SK-N-SH (cell line): ENCODE results near the gene SMO. TPM values are rescaled to one million over a fixed set of nuclear protein-coding genes. Genes with fewer than 3 reads are reported as not detected.

Experiments
- CTCF ChIA-PET: fragments of 300-600, 350-600 bp; formaldehyde crosslinking; extraction: SDS; loops from one replicate; lab custom pipeline; 2021; lab: Yijun Ruan, JAX
- POLR2A ChIA-PET: fragments of 350-600 bp; sonication (Branson Sonifier 250); formaldehyde crosslinking; extraction: SDS; loops from one replicate; lab custom pipeline; 2020; ENCODE audit warnings: antibody characterized with exemption, inconsistent platforms; lab: Yijun Ruan, JAX
- DNase-seq: peaks from one replicate; pipeline ENCODE4 v3.0.0; 2012
- H2AFZ ChIP-seq: fragments of 200-600 bp; sonication (generic); 2 replicates; pipeline ENCODE4 v1.8.1; 2016; ENCODE audit warnings: antibody characterized with exemption, mild to moderate bottlenecking, low read depth
- H3F3A ChIP-seq: fragments of 200-600 bp; sonication (generic); replicated peaks from 2 replicates; pipeline ENCODE3; 2016; ENCODE audit warnings: antibody characterized with exemption, mild to moderate bottlenecking; ENCODE audit not compliant: insufficient read depth
- H3K27ac ChIP-seq, 2 experiments: fragments of 200-500 bp in 1 of 2; fragments of 200-600 bp in 1 of 2; sonication (Bioruptor generic) in 1 of 2; sonication (generic), shearing (Covaris generic) in 1 of 2; 2 replicates each; pipeline versions ENCODE4 v1.5.1 to v1.6.1; 2014 to 2016; ENCODE audit warnings: low read depth in 2 of 2, inconsistent platforms in 1 of 2, low read length in 1 of 2, mild to moderate bottlenecking in 1 of 2, mixed read lengths in 1 of 2
- H3K27me3 ChIP-seq: fragments of 200-600 bp; sonication (generic), shearing (Covaris generic); 2 replicates; pipeline ENCODE4 v1.6.1; 2016; ENCODE audit warnings: mixed run types; ENCODE audit not compliant: insufficient read depth
- H3K36me3 ChIP-seq, 2 experiments: fragments of 200-500 bp in 1 of 2; fragments of 200-600 bp in 1 of 2; sonication (Bioruptor generic) in 1 of 2; sonication (generic) in 1 of 2; replicated peaks in 1 of 2; 2 replicates each; pipeline versions ENCODE3 to v1.5.1; 2014 to 2016; ENCODE audit warnings: low read length in 1 of 2, mild to moderate bottlenecking in 1 of 2; ENCODE audit not compliant: insufficient read depth in 2 of 2, control insufficient read depth in 1 of 2
- H3K4me1 ChIP-seq, 2 experiments: fragments of 200-500 bp in 1 of 2; fragments of 200-600 bp in 1 of 2; sonication (Bioruptor generic) in 1 of 2; sonication (generic), shearing (Covaris generic) in 1 of 2; 2 replicates each; pipeline versions ENCODE4 v1.5.1 to v1.6.1; 2014 to 2016; ENCODE audit warnings: low read depth in 1 of 2, low read length in 1 of 2, mixed run types in 1 of 2; ENCODE audit not compliant: insufficient read depth in 2 of 2, control insufficient read depth in 1 of 2
- H3K4me2 ChIP-seq: fragments of 200-600 bp; sonication (generic), shearing (Covaris generic); 2 replicates; pipeline ENCODE4 v1.6.1; 2017; ENCODE audit warnings: mixed run types
- H3K4me3 ChIP-seq, 2 experiments: fragments of 200-500 bp in 1 of 2; fragments of 200-600 bp in 1 of 2; sonication (Bioruptor generic) in 1 of 2; sonication (generic), shearing (Covaris generic) in 1 of 2; 2 replicates each; pipeline versions ENCODE4 v1.5.1 to v1.8.1; 2014 to 2016; ENCODE audit warnings: low read depth in 2 of 2, inconsistent platforms in 1 of 2, low read length in 1 of 2, mild to moderate bottlenecking in 1 of 2, mixed read lengths in 1 of 2, moderate library complexity in 1 of 2
- H3K79me2 ChIP-seq: fragments of 200-600 bp; sonication (generic); 2 replicates; pipeline ENCODE4 v1.8.1; 2017; ENCODE audit warnings: mild to moderate bottlenecking; ENCODE audit not compliant: insufficient read depth
- H3K9ac ChIP-seq: fragments of 200-600 bp; sonication (generic); 2 replicates; pipeline ENCODE4 v1.6.1; 2017; ENCODE audit warnings: mixed run types
- H3K9me2 ChIP-seq: fragments of 200-600 bp; sonication (generic); 2 replicates; pipeline ENCODE4 v1.6.1; 2017; ENCODE audit warnings: mixed run types
- H3K9me3 ChIP-seq: fragments of 200-600 bp; sonication (generic); 2 replicates; pipeline ENCODE4 v1.6.1; 2017; ENCODE audit warnings: mixed run types, mild to moderate bottlenecking, moderate library complexity
- H4K20me1 ChIP-seq: fragments of 200-600 bp; sonication (generic); 2 replicates; pipeline ENCODE4 v1.6.1; 2017; ENCODE audit warnings: mild to moderate bottlenecking, mixed run types; ENCODE audit not compliant: insufficient read depth
- EP300 ChIP-seq, 2 experiments: IDR thresholded peaks; 2 replicates each; pipeline versions ENCODE4 v1.4.0 to v1.6.1; 2012; ENCODE audit warnings: borderline replicate concordance in 1 of 2, low read depth in 1 of 2, low read length in 1 of 2
- EZH2phosphoT487 ChIP-seq: fragments of 200-600 bp; sonication (generic); IDR thresholded peaks from 2 replicates; pipeline ENCODE4 v1.6.1; 2017; ENCODE audit warnings: low read depth, mixed run types, mild to moderate bottlenecking, antibody characterized with exemption, moderate library complexity, borderline replicate concordance
- FOSL2 ChIP-seq: IDR thresholded peaks from 2 replicates; pipeline ENCODE4 v1.4.0; 2012; ENCODE audit warnings: low read depth, mild to moderate bottlenecking, moderate library complexity, borderline replicate concordance
- GABPA ChIP-seq: IDR thresholded peaks from 2 replicates; pipeline ENCODE4 v1.4.0; 2012; ENCODE audit warnings: low read depth, mild to moderate bottlenecking
- MEF2A ChIP-seq: IDR thresholded peaks from 2 replicates; pipeline ENCODE4 v1.4.0; 2012; ENCODE audit warnings: low read depth, borderline replicate concordance
- MXI1 ChIP-seq: IDR thresholded peaks from 2 replicates; pipeline ENCODE4 v1.6.1; 2012; ENCODE audit warnings: mild to moderate bottlenecking, low read depth, low read length, improper control_type of control experiment
- NRF1 ChIP-seq: IDR thresholded peaks from 2 replicates; pipeline ENCODE4 v1.6.1; 2012; ENCODE audit warnings: low read depth, mild to moderate bottlenecking, low read length
- RXRA ChIP-seq: IDR thresholded peaks from 2 replicates; pipeline ENCODE4 v1.4.0; 2012; ENCODE audit warnings: low read depth, mild to moderate bottlenecking, borderline replicate concordance
- SIN3A ChIP-seq: IDR thresholded peaks from 2 replicates; pipeline ENCODE4 v1.6.1; 2012; ENCODE audit warnings: low read depth, mild to moderate bottlenecking, low read length, moderate library complexity, borderline replicate concordance
- TAF1 ChIP-seq: IDR thresholded peaks from 2 replicates; pipeline ENCODE4 v1.6.1; 2012; ENCODE audit warnings: low read depth, mild to moderate bottlenecking, low read length, moderate library complexity, borderline replicate concordance
- TCF12 ChIP-seq: IDR thresholded peaks from 2 replicates; pipeline ENCODE4 v1.4.0; 2012
- YY1 ChIP-seq: IDR thresholded peaks from 2 replicates; pipeline ENCODE4 v1.4.0; 2012; ENCODE audit warnings: low read depth, mild to moderate bottlenecking
- WGBS: methylation state at CpG from one replicate; pipeline ENCODE4 v1.1.6; 2017; ENCODE audit warnings: low lambda C conversion rate; 5-methylcytosine and 5-hydroxymethylcytosine counted together
- polyA plus RNA-seq, 3 experiments: library from polyadenylated mRNA; depleted of rRNA; stranded (reverse); fragments of >200 nt; gene quantifications; 2 replicates each; pipeline ENCODE4 v1.2.3, GENCODE V29; 2012
- TF ChIP-seq, protein P1 (sequence below): IDR thresholded peaks from 2 replicates; pipeline ENCODE4 v1.4.0; 2012; ENCODE audit warnings: low read depth, borderline replicate concordance
- TF ChIP-seq, protein P2 (sequence below): fragments of 200-600 bp; sonication (generic); IDR thresholded peaks from 2 replicates; pipeline ENCODE4 v1.6.1; 2017; ENCODE audit warnings: antibody characterized with exemption, mild to moderate bottlenecking, moderate library complexity
- TF ChIP-seq, protein P3 (sequence below): IDR thresholded peaks from 2 replicates; pipeline ENCODE4; 2012
- TF ChIP-seq, protein P4 (sequence below): IDR thresholded peaks from 2 replicates; pipeline ENCODE4 v1.4.0; 2012; ENCODE audit warnings: low read depth, borderline replicate concordance
- TF ChIP-seq, protein P5 (sequence below): IDR thresholded peaks from 2 replicates; pipeline ENCODE4 v1.4.0; 2012; ENCODE audit warnings: low read depth

The SMO gene
- polyA plus RNA-seq, 1 of the 3 experiments (the other 2 are of a cell fraction), result 37.0 TPM

- Histone ChIP-seq H3K9ac (peak overlapping the region; percentile 90), H3K4me2 (peak overlapping the region; percentile 92), H3K9me2 (no peaks in the 10 kb centered on the region), H3K9me3 (no peaks in the 10 kb centered on the region), H3F3A (no peaks in the 10 kb centered on the region), H2AFZ (peak overlapping the region; percentile 90), H3K27ac (peak overlapping the region in 1 of 2 experiments; percentile 42; a peak in 2 of 4 replicates), H3K79me2 (peaks cover 37% of the 10 kb centered on the region), H3K27me3 (no peaks in the 10 kb centered on the region), H4K20me1 (peaks cover 20% of the 10 kb centered on the region), H3K4me1 (peaks cover 0 to 20% of the 10 kb centered on the region in 2 experiments; a peak in 2 of 4 replicates), H3K4me3 (peak overlapping the region; percentile 72 to 93), H3K36me3 (no peaks in the 10 kb centered on the region)
- WGBS, result 48% methylated on average over 14 of the region's 14 CpGs
- CTCF ChIA-PET, result interaction anchor here (1.0 to 4.1 kb wide), 8 partner anchors 19 to 246 kb away, joined by 3 to 45 read pairs (median 4); partner anchors contain the start of gene STRIP2
- TF ChIP-seq MEF2A, result no peak
- TF ChIP-seq RXRA, result no peak
- TF ChIP-seq, protein P1, sequence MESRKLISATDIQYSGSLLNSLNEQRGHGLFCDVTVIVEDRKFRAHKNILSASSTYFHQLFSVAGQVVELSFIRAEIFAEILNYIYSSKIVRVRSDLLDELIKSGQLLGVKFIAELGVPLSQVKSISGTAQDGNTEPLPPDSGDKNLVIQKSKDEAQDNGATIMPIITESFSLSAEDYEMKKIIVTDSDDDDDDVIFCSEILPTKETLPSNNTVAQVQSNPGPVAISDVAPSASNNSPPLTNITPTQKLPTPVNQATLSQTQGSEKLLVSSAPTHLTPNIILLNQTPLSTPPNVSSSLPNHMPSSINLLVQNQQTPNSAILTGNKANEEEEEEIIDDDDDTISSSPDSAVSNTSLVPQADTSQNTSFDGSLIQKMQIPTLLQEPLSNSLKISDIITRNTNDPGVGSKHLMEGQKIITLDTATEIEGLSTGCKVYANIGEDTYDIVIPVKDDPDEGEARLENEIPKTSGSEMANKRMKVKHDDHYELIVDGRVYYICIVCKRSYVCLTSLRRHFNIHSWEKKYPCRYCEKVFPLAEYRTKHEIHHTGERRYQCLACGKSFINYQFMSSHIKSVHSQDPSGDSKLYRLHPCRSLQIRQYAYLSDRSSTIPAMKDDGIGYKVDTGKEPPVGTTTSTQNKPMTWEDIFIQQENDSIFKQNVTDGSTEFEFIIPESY, result no peak
- TF ChIP-seq TAF1, result no peak
- no peak for TF ChIP-seq TCF12
- TF ChIP-seq, protein P2, sequence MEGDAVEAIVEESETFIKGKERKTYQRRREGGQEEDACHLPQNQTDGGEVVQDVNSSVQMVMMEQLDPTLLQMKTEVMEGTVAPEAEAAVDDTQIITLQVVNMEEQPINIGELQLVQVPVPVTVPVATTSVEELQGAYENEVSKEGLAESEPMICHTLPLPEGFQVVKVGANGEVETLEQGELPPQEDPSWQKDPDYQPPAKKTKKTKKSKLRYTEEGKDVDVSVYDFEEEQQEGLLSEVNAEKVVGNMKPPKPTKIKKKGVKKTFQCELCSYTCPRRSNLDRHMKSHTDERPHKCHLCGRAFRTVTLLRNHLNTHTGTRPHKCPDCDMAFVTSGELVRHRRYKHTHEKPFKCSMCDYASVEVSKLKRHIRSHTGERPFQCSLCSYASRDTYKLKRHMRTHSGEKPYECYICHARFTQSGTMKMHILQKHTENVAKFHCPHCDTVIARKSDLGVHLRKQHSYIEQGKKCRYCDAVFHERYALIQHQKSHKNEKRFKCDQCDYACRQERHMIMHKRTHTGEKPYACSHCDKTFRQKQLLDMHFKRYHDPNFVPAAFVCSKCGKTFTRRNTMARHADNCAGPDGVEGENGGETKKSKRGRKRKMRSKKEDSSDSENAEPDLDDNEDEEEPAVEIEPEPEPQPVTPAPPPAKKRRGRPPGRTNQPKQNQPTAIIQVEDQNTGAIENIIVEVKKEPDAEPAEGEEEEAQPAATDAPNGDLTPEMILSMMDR, result no peak
- no peak for TF ChIP-seq GABPA
- TF ChIP-seq EZH2phosphoT487, result no peak
- POLR2A ChIA-PET, result no interaction called here
- no peak for DNase-seq
These were observed 607 bp upstream of the SMO start for GRCh38 chr7:129187681-129188371.

DNA sequence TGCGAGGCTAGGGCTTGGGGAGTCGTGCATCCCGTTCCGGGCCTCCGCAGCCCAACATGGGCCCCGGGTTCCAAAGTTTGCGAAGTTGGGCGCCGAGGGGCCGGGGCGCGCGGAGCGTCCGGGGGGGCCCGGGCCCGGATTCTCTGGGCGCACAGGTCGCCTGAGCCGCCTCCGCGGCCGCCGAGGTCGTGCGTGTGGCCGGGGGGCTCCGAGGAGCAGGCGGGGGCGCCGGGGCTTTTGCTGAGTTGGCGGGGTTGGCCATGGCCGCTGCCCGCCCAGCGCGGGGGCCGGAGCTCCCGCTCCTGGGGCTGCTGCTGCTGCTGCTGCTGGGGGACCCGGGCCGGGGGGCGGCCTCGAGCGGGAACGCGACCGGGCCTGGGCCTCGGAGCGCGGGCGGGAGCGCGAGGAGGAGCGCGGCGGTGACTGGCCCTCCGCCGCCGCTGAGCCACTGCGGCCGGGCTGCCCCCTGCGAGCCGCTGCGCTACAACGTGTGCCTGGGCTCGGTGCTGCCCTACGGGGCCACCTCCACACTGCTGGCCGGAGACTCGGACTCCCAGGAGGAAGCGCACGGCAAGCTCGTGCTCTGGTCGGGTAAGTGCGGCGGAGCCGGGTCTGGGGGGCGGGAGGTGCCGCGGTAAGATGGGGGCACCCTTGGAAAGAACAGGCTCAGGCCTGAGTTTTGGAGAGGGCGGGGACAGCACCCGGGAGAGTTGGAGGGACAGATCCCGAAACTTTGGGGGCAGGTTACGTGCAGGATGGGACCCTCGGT lies 643 bp downstream of the SMO start:
- Histone ChIP-seq H3K79me2 (peaks cover 47% of the 10 kb centered on the region), H3K9ac (peak overlapping the region; percentile 90), H2AFZ (peak overlapping the region; percentile 90), H3K9me3 (no peaks in the 10 kb centered on the region), H3K4me3 (peak overlapping the region; percentile 72 to 93), H3K27ac (peak overlapping the region; percentile 42 to 54; a peak in 2 of 4 replicates), H3K36me3 (no peaks in the 10 kb centered on the region), H4K20me1 (peaks cover 22% of the 10 kb centered on the region)
- POLR2A ChIA-PET, result interaction anchor here (0.6 to 1.2 kb wide), 3 partner anchors 18 to 86 kb away, joined by 3 read pairs; no protein-coding TSS in a partner anchor
- DNase-seq, result peak; percentile 89
- no peak for TF ChIP-seq RXRA
- TF ChIP-seq YY1, result no peak
- TF ChIP-seq NRF1, result no peak
- TF ChIP-seq TAF1, result 0 out of 2 replicates have a peak, but pooled peaks have one; percentile 11
- TF ChIP-seq, protein P3, sequence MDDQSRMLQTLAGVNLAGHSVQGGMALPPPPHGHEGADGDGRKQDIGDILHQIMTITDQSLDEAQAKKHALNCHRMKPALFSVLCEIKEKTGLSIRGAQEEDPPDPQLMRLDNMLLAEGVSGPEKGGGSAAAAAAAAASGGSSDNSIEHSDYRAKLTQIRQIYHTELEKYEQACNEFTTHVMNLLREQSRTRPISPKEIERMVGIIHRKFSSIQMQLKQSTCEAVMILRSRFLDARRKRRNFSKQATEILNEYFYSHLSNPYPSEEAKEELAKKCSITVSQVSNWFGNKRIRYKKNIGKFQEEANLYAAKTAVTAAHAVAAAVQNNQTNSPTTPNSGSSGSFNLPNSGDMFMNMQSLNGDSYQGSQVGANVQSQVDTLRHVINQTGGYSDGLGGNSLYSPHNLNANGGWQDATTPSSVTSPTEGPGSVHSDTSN, result no peak
- TF ChIP-seq, protein P4, sequence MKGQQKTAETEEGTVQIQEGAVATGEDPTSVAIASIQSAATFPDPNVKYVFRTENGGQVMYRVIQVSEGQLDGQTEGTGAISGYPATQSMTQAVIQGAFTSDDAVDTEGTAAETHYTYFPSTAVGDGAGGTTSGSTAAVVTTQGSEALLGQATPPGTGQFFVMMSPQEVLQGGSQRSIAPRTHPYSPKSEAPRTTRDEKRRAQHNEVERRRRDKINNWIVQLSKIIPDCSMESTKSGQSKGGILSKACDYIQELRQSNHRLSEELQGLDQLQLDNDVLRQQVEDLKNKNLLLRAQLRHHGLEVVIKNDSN, result no peak
- no peak for TF ChIP-seq EP300 (IDR thresholded peaks at IDR 0.05; ENCODE audit: borderline replicate concordance in 1 of 2, low read depth in 1 of 2, low read length in 1 of 2)
- no peak for TF ChIP-seq SIN3A
- TF ChIP-seq MEF2A, result no peak
- TF ChIP-seq, protein P5, sequence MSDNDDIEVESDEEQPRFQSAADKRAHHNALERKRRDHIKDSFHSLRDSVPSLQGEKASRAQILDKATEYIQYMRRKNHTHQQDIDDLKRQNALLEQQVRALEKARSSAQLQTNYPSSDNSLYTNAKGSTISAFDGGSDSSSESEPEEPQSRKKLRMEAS, result peak; percentile 61; the same call in 1 of the 2 replicates
- no peak for TF ChIP-seq FOSL2
- peak; percentile 23 for TF ChIP-seq MXI1
- TF ChIP-seq, all 33 proteins: peak for 3
- Histone ChIP-seq H3K9me2 (no peaks in the 10 kb centered on the region), H3K27me3 (no peaks in the 10 kb centered on the region), H3K4me2 (peak overlapping the region; percentile 92), H3K4me1 (peaks cover 0 to 20% of the 10 kb centered on the region in 2 experiments; a peak in 2 of 4 replicates), H3F3A (no peaks in the 10 kb centered on the region)
- WGBS, result 1% methylated on average over 48 of the region's 83 CpGs
- CTCF ChIA-PET, result interaction anchor here (0.7 to 4.1 kb wide), 13 partner anchors 9 to 625 kb away, joined by 3 to 45 read pairs (median 4); partner anchors contain the start of genes STRIP2 and TSPAN33
